ENCODE results near the gene MMP17.
A peak's percentile ranks its signal among the peaks of the same experiment; 100 is the strongest.
"Not testable (repeated sequence)": the region's sequence is repeated elsewhere in the genome, so short reads cannot be mapped to it uniquely, and the experiment has no call there.

The MMP17 gene

GRCh38 chr12:131800594-131801135, 27.5 kb upstream of the MMP17 start:
- no peak for DNase-seq (ENCODE audit: low spot score)

GRCh38 chr12:131801254-131801866, 26.8 kb upstream of the MMP17 start:
- DNase-seq (ENCODE audit: low spot score): no peak

- DNase-seq (ENCODE audit: low spot score): no peak
Measured at GRCh38 chr12:131803961-131804521, 24.2 kb upstream of the MMP17 start.

GRCh38 chr12:131805421-131805820, 22.8 kb upstream of the MMP17 start:
- DNase-seq (ENCODE audit: low spot score): no peak

- no peak for DNase-seq (ENCODE audit: low spot score)
Measured at GRCh38 chr12:131806674-131807073, 21.5 kb upstream of the MMP17 start.

GRCh38 chr12:131808744-131809371, 19.3 kb upstream of the MMP17 start:
- DNase-seq (ENCODE audit: low spot score): no peak

GRCh38 chr12:131809476-131810254, 18.5 kb upstream of the MMP17 start:
- not testable (repeated sequence) for DNase-seq (ENCODE audit: low spot score)

- no peak for DNase-seq (ENCODE audit: low spot score)
Measured at GRCh38 chr12:131810726-131811125, 17.5 kb upstream of the MMP17 start.

GRCh38 chr12:131815131-131815530, 13.1 kb upstream of the MMP17 start:
- DNase-seq (ENCODE audit: low spot score): no peak

GRCh38 chr12:131816495-131816894, 11.7 kb upstream of the MMP17 start:
- DNase-seq (ENCODE audit: low spot score): no peak

GRCh38 chr12:131817241-131817640, 11.0 kb upstream of the MMP17 start:
- no peak for DNase-seq (ENCODE audit: low spot score)

GRCh38 chr12:131818821-131819585, 9.2 kb upstream of the MMP17 start:
- no peak for DNase-seq (ENCODE audit: low spot score)

- no peak for DNase-seq (ENCODE audit: low spot score)
Measured at GRCh38 chr12:131824450-131824849, 3.7 kb upstream of the MMP17 start.

- DNase-seq (ENCODE audit: low spot score): no peak
Measured at GRCh38 chr12:131825146-131825892, 2.9 kb upstream of the MMP17 start.

GRCh38 chr12:131826097-131826928, 1.9 kb upstream of the MMP17 start:
- peak; percentile 52 for DNase-seq (ENCODE audit: low spot score)

- DNase-seq (ENCODE audit: low spot score): peak; percentile 74
Measured at GRCh38 chr12:131828671-131829355, 620 bp downstream of the MMP17 start.

GRCh38 chr12:131829356-131829747, 1.2 kb downstream of the MMP17 start:
- DNase-seq (ENCODE audit: low spot score): no peak

- peak; percentile 70 for DNase-seq (ENCODE audit: low spot score)
Measured at GRCh38 chr12:131829791-131830334, 1.7 kb downstream of the MMP17 start.

- peak; percentile 92 for DNase-seq (ENCODE audit: low spot score)
Measured at GRCh38 chr12:131830335-131830913, 2.2 kb downstream of the MMP17 start.
